Measurements from ENCODE around the gene HIP1. TPM values are rescaled to one million over a fixed set of nuclear protein-coding genes. Genes with fewer than 3 reads are reported as not detected.

HIP1 gene
- total and polyA plus RNA-seq, 9 of the 15 experiments (the other 6 are each of a cell fraction or from before 2014, with no cell fraction given), result 2.4 to 13.7 (median 9.5) TPM

- no peak; the same call in 1 of the 2 replicates for TF ChIP-seq ZBTB5 (IDR thresholded peaks at IDR 0.05)
Observed at GRCh38 chr7:75738975-75739795, 444 bp upstream of the HIP1 start (continued).

- H3K27ac ChIP-seq (ENCODE audit: extremely low read depth, low read depth, low read length), result peak overlapping the region; percentile 72
- peak overlapping the region; percentile 78 to 98 for H3K9ac ChIP-seq (ENCODE audit: insufficient read depth in 1 of 2, low read depth in 2 of 2, low read length in 2 of 2)
- peak overlapping the region; percentile 93 for H3K4me2 ChIP-seq (ENCODE audit: insufficient read depth, low read length)
- peaks cover 5% of the 10 kb centered on the region; the same call in 2 of the 3 replicates for H3K36me3 ChIP-seq (ENCODE audit: control insufficient read depth, insufficient read depth, low read length)
- 19% methylated on average over 12 of the region's 18 CpGs for WGBS (ENCODE audit: insufficient coverage, low coverage, missing lambda C conversion rate)
- peak overlapping the region; percentile 84 for H3K4me3 ChIP-seq
- DNase-seq (ENCODE audit: extremely low read depth in 1 of 4, low spot score in 3 of 4) (peak in 2 of 4 experiments; percentile 14 to 22), ATAC-seq (no peak), FAIRE-seq (no peak)
- in situ Hi-C loops (cut with MboI), result no loop called here
- no peaks in the 10 kb centered on the region for H3K9me3 ChIP-seq (replicated peaks; ENCODE audit: control insufficient read depth, insufficient read depth, low read depth, low read length)
- POLR2A ChIA-PET, result interaction anchor here (0.6 to 1.5 kb wide), 4 partner anchors 10 to 207 kb away, joined by 3 to 7 read pairs (median 3); no protein-coding TSS in a partner anchor
- no peaks in the 10 kb centered on the region for H3K9me1 ChIP-seq (ENCODE audit: control insufficient read depth, insufficient read depth, low read length)
- CTCF ChIA-PET (ENCODE audit: low intra/inter-chr PET ratio), result interaction anchor here (0.6 kb wide), 1 partner anchor 198 kb away, joined by 3 read pairs; no protein-coding TSS in a partner anchor
- H3K27me3 ChIP-seq (ENCODE audit: control insufficient read depth in 2 of 2, insufficient read depth in 2 of 2, low read length in 2 of 2), result no peaks in the 10 kb centered on the region
- intact Hi-C loops (cut with micrococcal nuclease), result loop anchor here (5.0 kb wide), 1 partner anchor 66 kb away; no protein-coding TSS in a partner anchor
- TSS peak; percentile 38 for BruUV-seq (replicated peaks)
- H2AFZ ChIP-seq (ENCODE audit: low read depth, low read length), result peak overlapping the region; percentile 90
- peaks cover 53 to 58% of the 10 kb centered on the region in 2 experiments for H3K4me1 ChIP-seq (replicated peaks in 1 of 2; ENCODE audit: control insufficient read depth in 2 of 2, insufficient read depth in 2 of 2, low read length in 2 of 2)
- peaks cover 37% of the 10 kb centered on the region for H3K79me2 ChIP-seq (ENCODE audit: control insufficient read depth, insufficient read depth, low read length)
- H4K20me1 ChIP-seq (replicated peaks; ENCODE audit: control insufficient read depth, insufficient read depth, low read length), result no peaks in the 10 kb centered on the region
- no peak for TF ChIP-seq TBL1XR1 (IDR thresholded peaks at IDR 0.05; ENCODE audit: low read length in 2 of 2)
- TF ChIP-seq KDM5B (IDR thresholded peaks at IDR 0.05; ENCODE audit: insufficient replicate concordance, low read depth, low read length), result peak; percentile 22
- TF ChIP-seq BRD9 (IDR thresholded peaks at IDR 0.05; ENCODE audit: low read depth, partially characterized antibody), result no peak
- TF ChIP-seq C11orf30 (IDR thresholded peaks at IDR 0.05; ENCODE audit: low read depth), result no peak
- 0 out of 4 replicates have a peak, but pooled peaks of 1 of the 2 experiments have one; percentile 4 for TF ChIP-seq TEAD1 (CRISPR knock-in tag; IDR thresholded peaks at IDR 0.05)
- TF ChIP-seq, protein P1, sequence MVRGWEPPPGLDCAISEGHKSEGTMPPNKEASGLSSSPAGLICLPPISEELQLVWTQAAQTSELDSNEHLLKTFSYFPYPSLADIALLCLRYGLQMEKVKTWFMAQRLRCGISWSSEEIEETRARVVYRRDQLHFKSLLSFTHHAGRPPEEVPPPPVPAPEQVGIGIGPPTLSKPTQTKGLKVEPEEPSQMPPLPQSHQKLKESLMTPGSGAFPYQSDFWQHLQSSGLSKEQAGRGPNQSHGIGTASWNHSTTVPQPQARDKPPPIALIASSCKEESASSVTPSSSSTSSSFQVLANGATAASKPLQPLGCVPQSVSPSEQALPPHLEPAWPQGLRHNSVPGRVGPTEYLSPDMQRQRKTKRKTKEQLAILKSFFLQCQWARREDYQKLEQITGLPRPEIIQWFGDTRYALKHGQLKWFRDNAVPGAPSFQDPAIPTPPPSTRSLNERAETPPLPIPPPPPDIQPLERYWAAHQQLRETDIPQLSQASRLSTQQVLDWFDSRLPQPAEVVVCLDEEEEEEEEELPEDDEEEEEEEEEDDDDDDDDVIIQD (CRISPR knock-in tag; IDR thresholded peaks at IDR 0.05), result no peak
- TF ChIP-seq ZNF212 (CRISPR knock-in tag; IDR thresholded peaks at IDR 0.05), result no peak
- TF ChIP-seq CTBP1 (IDR thresholded peaks at IDR 0.05; ENCODE audit: borderline replicate concordance), result no peak; the same call in 1 of the 2 replicates
- TF ChIP-seq SMAD4 (CRISPR knock-in tag; conservative IDR thresholded peaks at IDR 0.05), result no peak
- 0 out of 2 replicates have a peak, but pooled peaks have one; percentile 1 for TF ChIP-seq SUPT5H (IDR thresholded peaks at IDR 0.05)
- TF ChIP-seq E2F5 (CRISPR knock-in tag; IDR thresholded peaks at IDR 0.05), result no peak
Observed at GRCh38 chr7:75737856-75738603, 711 bp downstream of the HIP1 start.
